Keratinocyte (primary cell): Measurements from ENCODE around the gene LRRC52.

Source experiments
- EZH2 ChIP-seq: IDR thresholded peaks from one replicate; pipeline ENCODE4 v1.6.1; 2012; ENCODE audit warnings: inconsistent platforms, mild to moderate bottlenecking, low read length, moderate library complexity
- TF ChIP-seq, protein P1 (sequence below), 3 experiments: IDR thresholded peaks in 1 of 3; conservative IDR thresholded peaks in 1 of 3; optimal IDR thresholded peaks in 1 of 3; 2 replicates in 2 of 3; 3 replicates in 1 of 3; pipeline versions ENCODE3 to v1.5.1; 2011; ENCODE audit warnings: low read length in 3 of 3, mild to moderate bottlenecking in 3 of 3, moderate library complexity in 2 of 3, control low read depth in 1 of 3, inconsistent platforms in 1 of 3; ENCODE audit not compliant: insufficient read depth in 2 of 3; ENCODE audit errors: extremely low read depth in 1 of 3

DNA sequence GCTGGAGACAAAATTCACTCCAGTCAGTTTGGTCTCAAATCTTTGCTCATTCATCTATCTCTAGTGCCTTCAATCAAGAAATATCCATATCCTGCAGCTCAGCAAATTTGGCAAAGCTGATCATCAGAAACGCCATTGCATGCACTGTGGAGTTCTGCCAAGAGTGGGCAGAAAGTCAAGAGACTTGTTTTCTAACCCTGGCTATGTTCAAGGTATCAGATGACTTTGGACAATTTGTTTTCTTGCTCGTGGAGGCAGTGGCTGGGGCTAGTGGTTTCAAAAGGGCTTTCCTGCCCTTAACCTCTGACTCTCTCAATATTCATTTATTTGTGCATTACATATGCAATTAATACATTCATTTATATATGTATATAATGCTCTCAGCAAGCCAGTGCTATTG lies 12.8 kb upstream of the LRRC52 start:
- TF ChIP-seq, protein P1, sequence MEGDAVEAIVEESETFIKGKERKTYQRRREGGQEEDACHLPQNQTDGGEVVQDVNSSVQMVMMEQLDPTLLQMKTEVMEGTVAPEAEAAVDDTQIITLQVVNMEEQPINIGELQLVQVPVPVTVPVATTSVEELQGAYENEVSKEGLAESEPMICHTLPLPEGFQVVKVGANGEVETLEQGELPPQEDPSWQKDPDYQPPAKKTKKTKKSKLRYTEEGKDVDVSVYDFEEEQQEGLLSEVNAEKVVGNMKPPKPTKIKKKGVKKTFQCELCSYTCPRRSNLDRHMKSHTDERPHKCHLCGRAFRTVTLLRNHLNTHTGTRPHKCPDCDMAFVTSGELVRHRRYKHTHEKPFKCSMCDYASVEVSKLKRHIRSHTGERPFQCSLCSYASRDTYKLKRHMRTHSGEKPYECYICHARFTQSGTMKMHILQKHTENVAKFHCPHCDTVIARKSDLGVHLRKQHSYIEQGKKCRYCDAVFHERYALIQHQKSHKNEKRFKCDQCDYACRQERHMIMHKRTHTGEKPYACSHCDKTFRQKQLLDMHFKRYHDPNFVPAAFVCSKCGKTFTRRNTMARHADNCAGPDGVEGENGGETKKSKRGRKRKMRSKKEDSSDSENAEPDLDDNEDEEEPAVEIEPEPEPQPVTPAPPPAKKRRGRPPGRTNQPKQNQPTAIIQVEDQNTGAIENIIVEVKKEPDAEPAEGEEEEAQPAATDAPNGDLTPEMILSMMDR (optimal IDR thresholded peaks at IDR 0.05 in 1 of 3, IDR thresholded peaks at IDR 0.05 in 1 of 3, conservative IDR thresholded peaks at IDR 0.05 in 1 of 3; ENCODE audit: extremely low read depth in 1 of 3, insufficient read depth in 2 of 3, low read length in 3 of 3) = no peak
- no peak for TF ChIP-seq EZH2
